ENCODE measurements around the gene SYCE1. TPM values are rescaled to one million over a fixed set of nuclear protein-coding genes. Genes with fewer than 3 reads are reported as not detected.
"Not testable (repeated sequence)": the region's sequence is repeated elsewhere in the genome, so short reads cannot be mapped to it uniquely, and the experiment has no call there.

The SYCE1 gene
- polyA plus RNA-seq, 1 donor from 2014 or later: not detected

DNA sequence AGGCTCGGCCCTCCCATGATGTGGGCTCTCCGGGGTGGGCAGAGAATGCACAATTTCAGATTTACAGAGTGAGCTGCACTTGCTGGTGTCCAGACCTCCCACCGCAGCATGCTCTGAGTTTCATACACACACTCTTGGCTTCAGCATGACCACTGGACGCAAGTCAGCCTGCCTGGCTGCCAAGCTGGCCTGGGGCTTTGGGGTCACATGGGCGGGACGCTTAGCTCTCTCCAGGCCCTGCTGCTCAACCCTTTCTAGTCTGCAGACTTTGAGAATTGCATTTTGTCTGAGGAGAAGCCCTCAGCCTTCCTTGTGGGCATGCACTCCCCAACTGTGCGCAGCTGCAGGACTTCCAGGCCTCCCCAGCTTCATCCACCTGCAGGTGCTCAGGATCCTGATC is 32.5 kb downstream of the SYCE1 start:
- Mint-ChIP-seq H3K27me3 (peaks cover 44% of the 10 kb centered on the region), H3K9me3 (peaks cover 0 to 4% (median 0%) of the 10 kb centered on the region in 3 donors), H3K27ac (no peak overlapping the region), H3K4me1 (peaks cover 0 to 15% (median 10%) of the 10 kb centered on the region in 3 donors), H3K36me3 (no peaks in the 10 kb centered on the region), H3K4me3 (no peak overlapping the region)

DNA sequence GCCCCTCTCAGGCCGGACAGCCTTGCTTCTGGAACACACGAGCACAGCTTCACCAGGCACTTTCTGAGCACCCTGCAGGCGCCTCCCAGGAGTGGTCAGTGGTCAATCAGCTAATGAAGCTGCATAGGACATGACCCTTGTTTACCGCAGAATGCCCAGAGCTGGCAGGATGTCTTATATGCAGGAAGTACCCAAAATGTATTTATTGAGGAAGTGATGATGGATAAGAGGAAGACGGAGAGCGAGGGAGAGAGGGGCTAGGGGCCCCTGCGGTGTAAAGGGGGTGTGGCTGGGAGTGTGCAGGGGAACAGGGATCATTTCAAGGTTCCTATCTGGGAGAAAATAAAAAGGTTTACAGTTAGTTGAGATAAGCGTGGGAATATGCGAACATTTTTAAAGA is 34.9 kb downstream of the SYCE1 start:
- Mint-ChIP-seq H3K4me1 (peaks cover 0 to 15% (median 10%) of the 10 kb centered on the region in 3 donors), H3K27me3 (peaks cover 57% of the 10 kb centered on the region), H3K4me3 (peak overlapping the region in 1 of 4 donors; percentile 79), H3K27ac (no peak overlapping the region), H3K9me3 (peaks cover 0 to 4% (median 0%) of the 10 kb centered on the region in 3 donors), H3K36me3 (no peaks in the 10 kb centered on the region)

DNA sequence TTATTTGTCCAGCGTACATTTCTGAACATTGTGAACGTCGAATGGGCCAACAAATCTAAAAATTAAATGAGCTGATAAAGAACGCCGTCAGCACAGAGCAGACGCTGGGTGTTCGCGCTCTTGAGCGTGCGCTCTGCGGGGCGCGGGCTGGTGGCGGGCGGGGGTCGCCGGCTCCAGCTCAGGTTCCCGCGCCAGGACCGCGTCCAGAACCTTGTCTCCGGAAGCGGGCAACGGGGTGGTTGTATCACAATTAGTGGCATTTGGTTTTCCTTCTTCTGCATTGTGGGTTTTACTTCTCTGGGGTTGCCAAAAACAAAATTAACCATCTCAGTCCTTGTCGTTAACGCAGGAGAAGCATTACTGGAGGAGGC is 35.8 kb downstream of the SYCE1 start:
- no peaks in the 10 kb centered on the region for H3K36me3 Mint-ChIP-seq
- peaks cover 0 to 4% (median 0%) of the 10 kb centered on the region in 3 donors for H3K9me3 Mint-ChIP-seq
- H3K27ac Mint-ChIP-seq: no peak overlapping the region
- peak overlapping the region in 2 of 4 donors; percentile 43 to 80 for H3K4me3 Mint-ChIP-seq
- peaks cover 56% of the 10 kb centered on the region for H3K27me3 Mint-ChIP-seq
- H3K4me1 Mint-ChIP-seq: peaks cover 0 to 15% (median 10%) of the 10 kb centered on the region in 3 donors

DNA sequence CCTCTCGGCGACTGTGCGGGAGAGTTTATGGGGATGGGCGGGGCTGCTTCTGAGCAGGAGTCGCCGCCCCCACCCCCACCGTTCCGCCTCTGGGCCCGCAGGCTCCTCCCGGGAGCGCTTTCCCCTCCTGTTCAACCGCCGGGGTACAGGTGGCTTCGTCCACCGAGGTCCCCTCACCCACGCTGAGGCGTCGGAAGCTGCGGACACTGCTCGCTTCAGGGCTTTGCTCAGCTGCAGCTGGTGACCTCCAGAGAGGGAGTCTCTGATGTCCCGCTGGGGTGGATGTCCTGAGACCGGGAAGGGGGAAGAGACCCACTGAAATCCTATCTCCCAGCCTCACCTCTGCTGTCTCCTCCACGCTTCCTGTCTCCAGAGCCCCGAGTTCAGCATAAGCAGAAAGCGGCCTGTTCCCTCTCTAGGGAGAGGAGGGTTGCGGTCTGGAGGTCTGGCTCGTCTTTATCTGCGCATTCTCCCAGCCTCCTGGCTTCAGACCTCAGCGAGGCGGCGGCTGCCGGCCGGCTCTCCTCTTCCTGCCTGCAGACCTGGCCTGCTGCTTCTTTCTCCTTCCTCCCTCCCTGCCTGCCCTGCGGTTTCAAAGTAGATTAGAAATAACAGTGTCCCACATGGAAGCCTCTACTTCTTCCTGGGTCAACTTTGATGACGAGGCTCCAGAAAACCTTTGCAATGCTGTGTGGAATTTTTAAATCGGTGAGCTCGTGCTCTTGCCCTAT is 36.4 kb downstream of the SYCE1 start:
- Mint-ChIP-seq H3K4me1 (peaks cover 0 to 15% (median 10%) of the 10 kb centered on the region in 3 donors), H3K27me3 (peaks cover 56% of the 10 kb centered on the region), H3K36me3 (no peaks in the 10 kb centered on the region), H3K27ac (no peak overlapping the region), H3K9me3 (peaks cover 0 to 3% (median 0%) of the 10 kb centered on the region in 3 donors), H3K4me3 (peak overlapping the region in 3 of 4 donors; percentile 28 to 85 (median 80))

DNA sequence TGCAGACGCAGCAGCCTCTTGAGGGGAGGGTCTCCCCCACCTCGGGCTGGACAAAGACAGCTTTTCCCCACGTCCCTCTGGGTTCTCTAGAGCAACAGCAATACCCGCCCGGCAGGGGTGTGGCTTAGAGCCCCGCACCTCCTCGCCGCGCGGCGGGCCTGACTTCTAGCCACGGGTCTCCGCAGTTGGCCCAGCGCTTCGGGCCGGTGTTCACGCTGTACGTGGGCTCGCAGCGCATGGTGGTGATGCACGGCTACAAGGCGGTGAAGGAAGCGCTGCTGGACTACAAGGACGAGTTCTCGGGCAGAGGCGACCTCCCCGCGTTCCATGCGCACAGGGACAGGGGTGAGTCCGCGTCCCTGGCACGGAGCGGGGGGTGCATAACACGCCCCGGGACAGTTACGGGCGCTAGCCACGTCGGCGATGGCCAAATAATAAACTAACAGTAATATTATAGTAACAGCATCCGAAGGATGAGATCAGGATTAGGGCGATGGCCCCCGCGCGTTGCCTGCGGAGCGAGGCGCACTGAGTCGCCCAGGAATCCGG is 37.0 kb downstream of the SYCE1 start:
- Mint-ChIP-seq H3K9me3 (peaks cover 2 to 7% (median 4%) of the 10 kb centered on the region in 3 donors), H3K36me3 (no peaks in the 10 kb centered on the region), H3K4me3 (peak overlapping the region in 1 of 4 donors; percentile 23), H3K4me1 (peaks cover 0 to 15% (median 10%) of the 10 kb centered on the region in 3 donors), H3K27me3 (peaks cover 56% of the 10 kb centered on the region), H3K27ac (no peak overlapping the region)

DNA sequence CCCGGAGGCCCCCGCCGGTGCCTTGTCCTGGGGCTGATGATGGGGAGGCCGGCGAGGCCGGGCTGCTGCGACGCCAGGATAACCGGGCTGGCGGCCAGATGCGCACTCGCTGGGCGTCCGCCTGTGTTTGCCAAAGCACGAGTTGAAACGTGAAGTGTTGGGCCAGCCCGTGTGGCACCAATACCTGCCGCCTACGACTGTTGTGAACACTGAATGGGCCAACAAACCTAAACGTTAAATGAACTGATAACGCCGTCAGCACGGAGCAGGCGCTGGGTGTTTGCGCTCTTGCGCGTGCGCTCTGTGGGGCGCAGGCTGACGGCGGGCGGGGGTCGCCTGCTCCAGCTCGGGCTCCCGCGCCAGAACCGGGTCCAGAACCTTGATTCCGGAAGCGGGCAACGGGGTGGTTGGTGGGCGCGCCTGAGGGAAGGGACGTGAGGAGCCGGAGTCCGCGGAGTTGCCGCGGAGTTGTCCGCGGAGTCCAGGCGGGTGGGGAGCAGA is 37.6 kb downstream of the SYCE1 start:
- H3K36me3 Mint-ChIP-seq: no peaks in the 10 kb centered on the region
- H3K27me3 Mint-ChIP-seq: peaks cover 56% of the 10 kb centered on the region
- no peak overlapping the region for H3K4me3 Mint-ChIP-seq
- H3K27ac Mint-ChIP-seq: no peak overlapping the region
- peaks cover 0 to 15% (median 10%) of the 10 kb centered on the region in 3 donors for H3K4me1 Mint-ChIP-seq
- peaks cover 4 to 10% (median 8%) of the 10 kb centered on the region in 3 donors for H3K9me3 Mint-ChIP-seq

DNA sequence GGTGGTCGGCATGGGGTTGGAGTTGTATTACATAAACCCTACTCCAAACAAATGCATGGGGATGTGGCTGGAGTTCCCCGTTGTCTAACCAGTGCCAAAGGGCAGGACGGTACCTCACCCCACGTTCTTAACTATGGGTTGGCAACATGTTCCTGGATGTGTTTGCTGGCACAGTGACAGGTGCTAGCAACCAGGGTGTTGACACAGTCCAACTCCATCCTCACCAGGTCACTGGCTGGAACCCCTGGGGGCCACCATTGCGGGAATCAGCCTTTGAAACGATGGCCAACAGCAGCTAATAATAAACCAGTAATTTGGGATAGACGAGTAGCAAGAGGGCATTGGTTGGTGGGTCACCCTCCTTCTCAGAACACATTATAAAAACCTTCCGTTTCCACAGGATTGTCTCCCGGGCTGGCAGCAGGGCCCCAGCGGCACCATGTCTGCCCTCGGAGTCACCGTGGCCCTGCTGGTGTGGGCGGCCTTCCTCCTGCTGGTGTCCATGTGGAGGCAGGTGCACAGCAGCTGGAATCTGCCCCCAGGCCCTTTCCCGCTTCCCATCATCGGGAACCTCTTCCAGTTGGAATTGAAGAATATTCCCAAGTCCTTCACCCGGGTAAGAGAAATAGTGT is 38.3 kb downstream of the SYCE1 start, which contains the start of gene CYP2E1:
TSS of gene CYP2E1 (plus strand) at position 407 of the 632 bp plus-strand sequence. CDS start at position 440, 33 bp downstream.
- H3K27me3 Mint-ChIP-seq: peaks cover 55% of the 10 kb centered on the region
- no peaks in the 10 kb centered on the region for H3K36me3 Mint-ChIP-seq
- peak within 1 kb of the TSS in 1 of 4 donors; percentile 55 for H3K4me3 Mint-ChIP-seq
- H3K4me1 Mint-ChIP-seq: peaks cover 0 to 15% (median 10%) of the 10 kb centered on the region in 3 donors
- H3K27ac Mint-ChIP-seq: peak within 1 kb of the TSS in 2 of 3 donors; percentile 31 to 47
- H3K9me3 Mint-ChIP-seq: peaks cover 4 to 13% (median 10%) of the 10 kb centered on the region in 3 donors

DNA sequence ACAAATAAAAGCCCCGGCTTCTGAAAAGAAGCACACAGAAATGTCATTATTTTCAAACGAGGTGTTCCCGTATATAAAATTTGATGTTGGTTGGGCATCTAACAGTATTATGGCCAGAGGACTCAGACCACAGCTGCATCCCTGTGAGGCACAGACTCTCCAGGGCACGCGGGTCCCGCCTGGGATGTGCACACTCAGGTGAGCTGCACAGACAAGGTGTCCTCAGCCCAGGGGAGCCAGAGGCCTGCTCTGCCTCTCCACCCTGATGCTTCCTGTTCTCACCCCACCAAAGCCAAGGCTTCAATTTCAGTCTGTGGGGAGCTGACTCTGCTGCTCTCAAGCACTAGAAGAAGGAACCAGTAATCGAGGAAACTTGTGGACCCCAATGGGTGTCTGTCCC is 39.9 kb downstream of the SYCE1 start:
- no peak overlapping the region for H3K27ac Mint-ChIP-seq
- peaks cover 4 to 13% (median 8%) of the 10 kb centered on the region in 3 donors for H3K9me3 Mint-ChIP-seq
- H3K27me3 Mint-ChIP-seq: peaks cover 41% of the 10 kb centered on the region
- H3K4me3 Mint-ChIP-seq: peak overlapping the region in 1 of 4 donors; percentile 17
- peaks cover 0 to 15% (median 10%) of the 10 kb centered on the region in 3 donors for H3K4me1 Mint-ChIP-seq
- H3K36me3 Mint-ChIP-seq: no peaks in the 10 kb centered on the region

DNA sequence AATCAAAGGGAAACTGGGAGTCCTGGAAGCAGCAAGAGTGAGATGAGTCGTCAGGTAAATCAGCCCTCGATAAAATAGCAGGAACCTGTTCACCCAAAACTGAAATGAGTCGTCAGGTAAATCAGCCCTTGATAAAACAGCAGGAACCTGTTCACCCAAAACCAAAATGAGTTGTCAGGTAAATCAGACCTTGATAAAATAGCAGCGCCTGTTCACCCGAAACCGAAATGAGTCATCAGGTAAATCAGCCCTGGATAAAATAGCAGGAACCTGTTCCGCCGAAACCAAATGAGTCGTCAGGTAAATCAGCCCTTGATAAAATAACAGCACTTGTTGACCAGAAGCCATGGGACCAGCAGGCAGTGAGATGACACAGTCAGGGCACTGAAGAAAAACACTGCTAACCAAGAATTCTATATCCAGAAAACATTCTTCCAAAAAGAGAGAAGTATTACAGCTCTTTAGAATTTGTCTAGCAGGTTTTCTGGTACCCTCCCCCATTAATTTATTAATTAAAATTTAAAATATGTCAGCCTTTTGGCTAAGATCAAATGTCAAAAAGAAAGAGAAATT is 41.7 kb downstream of the SYCE1 start:
- H3K4me3 Mint-ChIP-seq: no peak overlapping the region
- H3K9me3 Mint-ChIP-seq: peaks cover 4 to 13% (median 8%) of the 10 kb centered on the region in 3 donors
- H3K36me3 Mint-ChIP-seq: no peaks in the 10 kb centered on the region
- H3K27ac Mint-ChIP-seq: no peak overlapping the region
- peaks cover 23% of the 10 kb centered on the region for H3K27me3 Mint-ChIP-seq
- H3K4me1 Mint-ChIP-seq: peaks cover 3 to 4% (median 3%) of the 10 kb centered on the region in 3 donors

DNA sequence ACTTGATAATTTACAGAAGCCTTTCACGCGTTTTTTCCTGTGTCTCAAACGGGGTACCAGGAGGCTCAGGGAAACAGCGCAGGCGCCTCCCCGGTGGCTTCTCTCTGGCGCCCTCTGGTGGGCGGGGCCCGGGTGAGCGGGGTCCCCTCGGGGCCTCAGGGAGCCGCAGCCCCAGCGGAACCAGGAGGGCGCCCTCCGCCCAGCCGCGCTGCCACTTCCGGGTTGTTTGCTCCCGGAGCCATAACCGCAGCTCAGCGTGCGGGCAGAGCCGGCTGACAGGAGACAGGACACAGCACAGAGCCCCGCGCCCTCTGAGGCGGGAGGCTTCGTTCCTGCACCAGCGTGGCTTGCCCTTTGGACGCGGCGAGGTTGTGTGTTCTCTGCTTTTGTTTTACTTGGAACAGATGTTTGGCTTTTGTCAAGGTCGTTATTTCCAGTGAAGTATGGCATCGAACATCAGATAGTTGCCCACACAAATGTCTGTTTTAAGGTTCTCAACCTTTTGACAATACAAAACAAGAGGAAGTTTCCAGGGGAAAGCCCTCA is 45.1 kb downstream of the SYCE1 start:
- Mint-ChIP-seq H3K27ac (no peak overlapping the region), H3K36me3 (peaks cover 2% of the 10 kb centered on the region), H3K4me1 (peaks cover 3 to 5% (median 4%) of the 10 kb centered on the region in 3 donors), H3K27me3 (peaks cover 2% of the 10 kb centered on the region), H3K4me3 (peak overlapping the region; percentile 17 to 87 (median 69)), H3K9me3 (peaks cover 4 to 18% (median 8%) of the 10 kb centered on the region in 3 donors)

DNA sequence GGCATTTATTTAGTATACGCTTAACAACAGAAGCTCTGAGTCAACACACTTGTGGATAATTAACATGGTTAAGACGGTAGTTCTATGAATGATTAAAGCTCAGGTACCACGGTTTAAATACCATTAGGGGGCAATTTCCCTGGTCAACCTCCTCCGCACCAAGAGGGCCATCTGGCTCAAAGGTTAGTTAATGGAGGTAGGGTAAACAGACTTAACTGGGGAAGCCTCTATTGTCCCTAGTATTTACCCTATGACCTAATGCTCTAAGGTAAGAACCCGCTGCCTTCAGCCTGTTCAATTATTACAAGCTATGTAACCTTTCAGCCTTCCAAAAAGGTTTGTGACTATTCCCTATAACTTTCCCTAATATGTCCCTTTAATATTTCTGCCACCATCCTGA is 46.9 kb downstream of the SYCE1 start:
- not testable (repeated sequence) for H3K27ac Mint-ChIP-seq, H3K4me1 Mint-ChIP-seq, H3K4me3 Mint-ChIP-seq, H3K36me3 Mint-ChIP-seq, H3K27me3 Mint-ChIP-seq
- peaks cover 2 to 16% (median 5%) of the 10 kb centered on the region in 3 donors for H3K9me3 Mint-ChIP-seq

DNA sequence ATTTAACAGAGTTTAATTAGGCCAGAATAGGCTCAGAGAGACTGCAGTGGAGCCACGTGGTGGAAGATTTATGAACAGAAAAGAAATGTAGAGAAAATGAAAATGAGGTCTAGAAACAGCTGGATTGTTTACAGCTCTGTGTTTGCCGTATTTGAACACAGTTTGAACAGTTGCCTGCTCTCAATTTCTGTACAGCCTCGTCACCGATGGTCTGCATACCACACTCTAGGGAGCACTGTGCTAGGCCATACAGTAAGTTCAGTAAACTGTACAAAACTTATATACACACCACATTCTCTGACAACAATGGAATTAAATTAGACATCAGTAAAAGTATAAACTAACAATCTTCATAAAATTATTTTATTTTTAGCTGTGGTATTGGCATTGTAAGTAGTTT is 49.3 kb downstream of the SYCE1 start:
- H3K27ac Mint-ChIP-seq: no peak overlapping the region
- peaks cover 2% of the 10 kb centered on the region for H3K36me3 Mint-ChIP-seq
- H3K4me3 Mint-ChIP-seq: no peak overlapping the region
- H3K27me3 Mint-ChIP-seq: peaks cover 11% of the 10 kb centered on the region
- H3K4me1 Mint-ChIP-seq: peaks cover 3 to 5% (median 4%) of the 10 kb centered on the region in 3 donors
- H3K9me3 Mint-ChIP-seq: peaks cover 0 to 5% (median 0%) of the 10 kb centered on the region in 3 donors

DNA sequence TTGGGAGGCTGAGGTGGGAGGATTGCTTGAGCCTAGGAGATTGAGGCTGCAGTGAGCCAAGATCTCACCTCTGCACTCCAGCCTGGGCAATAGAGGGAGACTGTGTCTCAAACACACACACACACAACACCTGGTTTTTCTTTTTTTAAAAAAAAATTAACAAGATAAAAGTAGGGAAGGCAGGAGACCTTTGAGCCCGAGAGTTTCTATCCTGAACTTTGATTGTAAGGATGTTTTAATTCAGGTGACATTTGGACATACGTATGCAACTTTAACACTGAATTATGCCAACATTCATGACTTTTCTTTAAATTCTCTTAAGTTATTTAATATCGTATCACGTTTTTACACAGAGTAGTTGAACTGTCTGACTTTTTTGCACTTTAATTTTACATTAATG is 49.9 kb downstream of the SYCE1 start:
- Mint-ChIP-seq H3K27ac (no peak overlapping the region), H3K4me3 (no peak overlapping the region), H3K36me3 (peaks cover 3% of the 10 kb centered on the region), H3K9me3 (peaks cover 0 to 9% (median 0%) of the 10 kb centered on the region in 3 donors), H3K4me1 (peaks cover 1 to 5% (median 4%) of the 10 kb centered on the region in 3 donors), H3K27me3 (peaks cover 13% of the 10 kb centered on the region)

DNA sequence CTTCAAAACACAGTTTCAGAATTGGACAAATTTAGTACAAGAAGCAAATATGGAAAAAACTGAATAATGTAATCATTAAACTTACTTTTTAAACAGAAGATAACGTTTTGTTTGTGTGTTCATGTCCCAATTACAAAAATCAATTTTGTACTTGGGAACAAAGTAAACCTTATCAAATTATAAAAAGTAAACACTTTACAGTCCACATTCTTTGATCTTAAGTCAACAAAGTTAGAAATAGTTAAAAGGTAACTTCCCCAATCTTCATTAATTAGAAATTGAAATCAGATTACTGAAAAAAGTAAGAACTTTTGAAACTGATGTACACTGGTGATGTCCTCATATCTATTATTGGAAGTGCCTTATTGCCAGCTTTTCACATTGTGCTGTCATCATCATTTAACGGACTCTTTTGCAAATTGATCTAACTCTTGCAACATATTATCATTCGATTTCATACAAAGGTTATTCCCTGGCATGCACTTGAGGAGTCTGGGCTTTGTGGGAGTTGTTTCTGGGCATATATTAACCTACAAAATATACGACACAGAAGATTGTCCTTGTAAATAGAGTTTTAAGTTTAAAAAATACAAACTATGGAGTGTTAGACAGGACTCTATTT is 53.4 kb downstream of the SYCE1 start:
- H3K9me3 Mint-ChIP-seq: peaks cover 12 to 20% (median 12%) of the 10 kb centered on the region in 3 donors
- H3K27me3 Mint-ChIP-seq: peaks cover 32% of the 10 kb centered on the region
- peaks cover 3% of the 10 kb centered on the region for H3K36me3 Mint-ChIP-seq
- H3K4me1 Mint-ChIP-seq: no peaks in the 10 kb centered on the region
- no peak overlapping the region for H3K4me3 Mint-ChIP-seq
- H3K27ac Mint-ChIP-seq: no peak overlapping the region

Measured in IgD-negative memory B cell (primary cell).